ENCODE data around the gene ETAA1.
A peak's percentile ranks its signal among the peaks of the same experiment; 100 is the strongest.

ETAA1 gene

DNA sequence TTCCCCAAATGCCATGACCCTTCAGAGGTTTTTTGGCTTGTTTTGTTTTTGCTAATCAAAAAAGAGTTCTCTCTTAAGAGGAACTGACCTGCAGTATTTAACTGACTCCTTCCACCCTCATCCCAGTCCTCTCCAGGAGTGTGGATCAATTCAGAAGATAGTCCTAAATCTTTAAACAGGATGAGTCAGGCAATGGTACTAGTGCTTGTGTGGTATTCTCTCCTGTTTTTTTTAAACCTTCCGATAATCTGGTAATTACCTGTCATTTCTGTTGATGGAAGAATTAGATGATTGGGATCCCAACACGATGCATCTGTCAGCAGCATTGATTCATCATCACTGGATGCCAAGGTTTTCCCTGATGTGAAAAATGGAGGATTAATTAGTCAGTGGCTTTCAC, 41.2 kb downstream of the ETAA1 start:
- no peak for DNase-seq (ENCODE audit: low spot score)

DNA sequence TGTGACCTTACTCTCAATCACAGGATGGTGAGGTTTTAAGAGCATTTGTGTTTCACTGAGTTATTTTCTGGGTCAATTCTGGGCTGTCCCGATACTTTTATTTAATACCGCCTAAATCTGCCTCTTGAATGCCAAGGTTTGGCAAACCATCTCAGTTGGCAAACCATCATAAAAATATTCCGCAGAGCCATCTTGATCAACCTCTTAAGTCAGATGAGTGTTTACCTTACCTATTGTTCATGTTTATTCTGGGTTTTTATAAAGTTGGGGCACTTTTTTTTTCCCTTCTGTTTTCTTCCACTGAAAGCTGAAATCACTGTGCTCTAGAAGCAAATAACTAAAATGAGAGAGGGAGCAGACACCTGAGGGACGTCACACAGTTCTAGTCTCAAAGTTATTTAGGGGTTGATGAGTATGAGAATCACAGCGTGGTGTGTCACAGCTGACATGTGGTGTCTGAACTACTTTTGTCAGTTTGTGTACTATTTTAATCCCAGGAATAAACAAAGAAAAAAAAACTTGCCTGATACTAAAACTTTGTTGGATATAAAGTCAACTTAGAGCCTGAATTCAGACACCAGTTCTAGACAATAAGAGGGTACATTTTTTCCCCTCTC, 48.6 kb downstream of the ETAA1 start:
- no peak for DNase-seq (ENCODE audit: low spot score)

DNA sequence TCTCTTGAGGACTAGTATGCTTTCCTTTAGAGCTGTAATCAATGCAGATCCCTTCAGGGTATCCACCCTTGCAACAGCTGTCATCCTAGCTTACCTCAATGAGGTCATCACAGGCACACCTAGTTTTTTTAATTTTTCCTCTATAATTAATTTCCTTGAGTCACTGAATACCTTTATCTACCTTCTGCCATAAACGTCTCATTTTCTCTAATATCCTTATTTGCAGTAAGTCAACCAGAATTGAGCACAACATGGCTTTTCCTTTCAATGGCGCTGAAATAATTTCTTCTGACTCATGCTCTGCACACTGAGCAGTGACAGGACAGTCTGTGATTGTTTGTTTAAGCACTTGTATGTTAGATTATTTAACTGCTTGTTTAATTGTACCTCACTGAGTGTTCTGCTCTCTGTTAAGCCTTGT, 49.4 kb downstream of the ETAA1 start:
- peak; percentile 66 for DNase-seq (ENCODE audit: low spot score)

DNA sequence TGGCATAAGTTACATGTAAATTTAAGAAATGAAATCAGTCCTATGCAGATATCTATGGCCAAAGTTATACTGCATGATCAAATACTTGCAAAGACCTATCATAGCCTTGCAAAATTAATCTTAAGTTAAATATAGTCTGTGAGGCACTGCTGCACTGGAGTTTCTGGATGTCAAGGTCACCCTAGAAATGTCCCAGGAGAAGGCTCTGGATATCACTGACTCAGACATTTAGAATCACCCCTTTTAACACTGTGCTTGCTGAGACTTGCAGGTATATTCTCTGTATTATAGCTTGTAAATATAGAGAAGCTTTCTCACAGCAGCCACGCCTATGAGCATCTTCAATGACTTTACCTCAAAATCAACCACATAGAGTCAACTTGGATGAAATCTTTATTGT, 51.5 kb downstream of the ETAA1 start:
- no peak for DNase-seq (ENCODE audit: low spot score)

DNA sequence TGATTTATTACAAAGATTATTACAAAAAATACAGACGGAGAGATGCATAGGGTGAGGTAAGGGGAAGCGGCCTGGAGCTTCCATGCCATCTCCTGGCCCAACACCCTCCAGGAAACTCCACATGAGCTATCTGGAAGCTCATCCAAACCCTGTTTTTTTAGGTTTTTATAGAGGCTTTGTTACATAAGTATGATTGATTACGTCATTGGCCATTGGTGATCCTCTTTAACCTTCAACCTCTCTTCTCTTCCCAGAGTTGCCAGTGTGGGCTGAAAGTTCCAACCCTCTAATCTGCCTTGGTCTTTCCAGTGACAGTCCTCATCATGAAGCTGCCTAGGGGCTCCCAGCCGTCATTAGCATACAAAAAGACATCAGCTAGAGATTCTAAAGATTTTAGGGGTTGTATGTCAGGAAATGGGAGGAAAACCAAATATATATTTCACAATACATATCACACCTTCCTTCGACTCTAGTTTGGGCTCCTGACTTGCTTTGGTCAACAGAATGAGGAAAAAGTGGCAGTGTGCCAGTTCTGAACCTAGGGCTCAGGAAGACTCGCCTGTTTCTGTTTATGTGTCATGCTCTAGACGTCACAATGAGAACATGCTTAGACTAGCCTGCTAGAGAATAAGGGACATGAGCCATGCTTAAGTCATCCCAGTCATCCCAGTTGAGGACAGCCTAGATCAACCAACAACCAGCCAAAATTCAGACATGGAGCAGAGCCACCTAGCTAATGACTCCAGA, 54.1 kb downstream of the ETAA1 start:
- peak; percentile 95 for DNase-seq (ENCODE audit: low spot score)

DNA sequence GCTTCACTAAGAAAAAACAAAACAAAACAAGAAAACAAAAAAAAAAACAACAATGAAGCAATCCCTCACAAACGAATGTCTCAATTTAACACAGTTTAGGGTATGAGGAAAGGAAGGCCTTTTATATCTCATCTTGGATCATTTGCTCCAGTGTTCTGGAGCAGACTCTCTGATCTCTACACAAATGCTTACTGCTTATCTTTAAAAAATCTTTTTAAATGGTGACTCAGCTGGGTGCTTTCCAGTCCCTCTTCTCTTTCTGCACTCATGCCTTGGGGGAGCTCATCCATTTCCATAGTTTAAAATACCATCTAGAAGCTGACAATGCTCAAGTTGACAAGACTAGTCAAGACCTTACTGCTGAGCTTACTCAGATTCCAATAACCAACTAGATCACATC, 56.2 kb downstream of the ETAA1 start:
- DNase-seq (ENCODE audit: low spot score), result peak; percentile 71

DNA sequence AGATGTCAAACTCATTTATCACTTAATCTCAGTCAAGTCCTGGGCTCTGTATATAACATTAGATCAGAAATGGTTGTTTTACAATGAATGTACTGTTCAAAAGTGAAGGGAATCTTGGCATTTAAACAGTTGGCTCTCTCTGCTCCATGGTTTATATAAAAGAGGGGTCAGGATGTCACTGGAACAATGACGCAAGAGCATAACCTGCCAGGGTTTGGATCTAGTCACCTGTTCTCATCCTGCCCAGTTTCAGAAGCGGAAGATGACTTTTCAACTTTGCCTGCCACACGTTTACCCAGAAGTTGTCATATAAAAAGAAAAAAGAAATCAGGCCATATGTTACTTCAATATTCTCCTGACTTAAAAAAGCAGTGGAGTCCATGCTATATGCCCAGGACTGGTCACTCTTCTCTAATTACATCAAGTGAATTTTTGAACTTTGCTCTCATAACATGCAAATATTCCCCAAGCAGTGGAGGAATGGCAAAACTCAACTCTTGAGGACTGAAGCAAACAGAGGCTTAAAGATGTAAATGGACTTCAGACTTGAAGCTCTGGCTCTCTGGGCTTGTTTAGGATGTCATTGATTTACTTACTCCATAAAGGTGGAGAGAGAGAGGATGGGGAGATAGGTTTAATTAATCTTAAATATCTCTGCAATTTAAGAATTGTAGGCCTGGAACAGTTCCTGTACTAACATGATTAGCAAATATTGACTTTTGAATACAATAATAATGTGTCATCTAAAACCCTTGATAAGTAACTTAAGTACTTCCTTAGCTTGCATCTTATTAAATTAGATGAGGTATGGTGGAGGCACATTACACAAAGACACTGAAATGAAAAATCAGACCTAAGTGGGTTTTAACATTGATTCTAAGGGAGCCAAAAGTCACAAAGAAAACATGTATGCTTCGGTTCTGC, 58.3 kb downstream of the ETAA1 start:
- no peak for DNase-seq (ENCODE audit: low spot score)

DNA sequence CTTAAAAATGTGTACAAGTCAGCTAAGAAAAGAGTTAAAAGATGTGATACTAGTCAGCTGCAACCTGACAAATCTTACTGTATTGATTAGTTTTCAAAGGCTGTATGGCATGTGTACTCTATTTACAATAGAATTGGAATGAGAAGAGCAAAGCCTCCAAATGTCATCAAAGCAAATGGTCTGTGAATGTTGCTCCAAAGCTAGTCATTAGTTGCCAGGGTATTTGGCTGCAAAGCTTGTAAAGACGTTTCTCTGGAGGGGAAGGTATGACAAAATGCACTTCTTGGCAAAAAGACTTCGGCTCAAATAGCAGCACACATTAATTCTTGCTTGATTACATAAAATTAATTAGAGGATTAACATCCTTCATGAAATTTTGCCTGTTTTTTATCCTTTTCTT, 59.3 kb downstream of the ETAA1 start:
- DNase-seq (ENCODE audit: low spot score), result no peak

DNA sequence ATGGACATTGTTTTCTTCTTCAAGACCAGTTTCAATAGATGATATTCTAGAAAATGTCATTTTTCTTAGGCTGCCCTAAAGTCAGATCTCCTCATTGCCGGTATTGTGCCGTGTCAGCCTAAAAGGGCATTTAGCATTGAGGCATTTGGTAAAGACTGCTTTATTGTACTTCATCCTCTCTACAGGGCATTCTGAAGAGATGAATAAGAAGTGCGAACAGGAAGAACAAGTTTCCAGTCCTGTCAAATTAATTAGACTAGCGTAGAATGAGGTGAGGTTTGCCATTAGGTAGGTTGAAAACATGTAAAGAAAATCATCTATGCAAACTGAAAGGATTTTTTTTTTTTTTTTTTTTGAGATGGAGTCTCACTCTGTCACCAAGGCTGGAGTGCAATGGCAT, 60.6 kb downstream of the ETAA1 start:
- DNase-seq (ENCODE audit: low spot score), result no peak

DNA sequence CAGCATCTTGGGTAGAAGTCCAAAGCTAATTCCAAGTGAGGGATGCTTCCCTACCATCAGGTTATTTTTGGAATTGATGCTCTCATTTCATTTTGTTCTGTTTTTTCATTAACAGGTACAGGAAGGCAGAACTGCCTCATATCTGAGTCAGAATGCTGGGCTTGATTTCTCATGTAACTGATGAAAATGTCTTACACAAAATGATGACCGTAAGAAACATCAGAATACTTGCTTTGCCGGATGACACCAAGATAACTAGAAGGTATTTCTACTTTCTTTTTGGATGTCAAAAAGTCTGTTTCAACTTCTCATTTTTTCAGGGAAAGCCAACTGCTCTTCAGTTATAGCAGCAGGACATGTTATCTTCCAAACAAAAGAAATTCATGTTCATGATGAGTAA, 62.6 kb downstream of the ETAA1 start:
- peak; percentile 33 for DNase-seq (ENCODE audit: low spot score)
